Ovary (tissue), 9 donors: ENCODE data around the gene UGT3A2. TPM values are rescaled to one million over a fixed set of nuclear protein-coding genes. Genes with fewer than 3 reads are reported as not detected.

ENCODE experiments used
- DNase-seq, 5 donors: peaks; one replicate each; pipeline ENCODE4 v3.0.0-alpha.2; 2019 to 2020
- H3K27ac ChIP-seq, 2 donors: fragments of 200-600 bp; one replicate each; pipeline versions ENCODE4 v1.5.1 to v1.8.0; 2019 to 2022
- H3K27me3 ChIP-seq: fragments of 200-600 bp; one replicate; pipeline ENCODE4 v1.8.0; 2022
- H3K36me3 ChIP-seq: fragments of 200-600 bp; sonication (generic); one replicate; pipeline ENCODE4 v1.5.1; 2019
- H3K4me1 ChIP-seq: one replicate; pipeline ENCODE4 v1.8.1; 2013; ENCODE audit warnings: mild to moderate bottlenecking, moderate library complexity; ENCODE audit not compliant: insufficient read depth
- H3K4me3 ChIP-seq: fragments of 200-600 bp; sonication (generic); one replicate; pipeline ENCODE4 v1.5.1; 2017
- H3K9me3 ChIP-seq, 2 donors: fragments of 200-600 bp in 1 of 2; sonication (generic) in 1 of 2; one replicate each; pipeline versions ENCODE4 v1.5.1 to v1.8.1; 2013 to 2019; ENCODE audit warnings: mild to moderate bottlenecking in 1 of 2, moderate library complexity in 1 of 2
- EP300 ChIP-seq: sonication (generic); formaldehyde crosslinking; IDR thresholded peaks from one replicate; pipeline ENCODE4 v1.6.1; 2017; ENCODE audit warnings: antibody characterized with exemption
- POLR2A ChIP-seq: fragments of 450-650 bp; IDR thresholded peaks from one replicate; pipeline ENCODE4 v1.6.1; 2017; ENCODE audit warnings: antibody characterized with exemption, mild to moderate bottlenecking, moderate library complexity
- WGBS, 3 donors: extraction: QIAGEN DNeasy Blood & Tissue Kit in 1 of 3; methylation state at CpG; one replicate each; pipeline versions ENCODE4 v1.1.5 to v1.1.7; 2013 to 2017; 5-methylcytosine and 5-hydroxymethylcytosine counted together
- intact Hi-C, 4 donors: fragments of 100-400 bp; cut with DNase I; formaldehyde crosslinking; loops; one replicate each; pipeline versions ENCODE4 v1.11.0 to v1.15.1; 2022 to 2023
- polyA plus RNA-seq, 2 donors: library from polyadenylated mRNA; stranded (reverse); fragments of 200-250 nt in 1 of 2; fragments of 350-450 nt in 1 of 2; fragmentation: Illumina TruSeq in 1 of 2; extraction: RNeasy Lipid Tissue Mini Kit (QIAGEN cat#74804) in 1 of 2; gene quantifications; one replicate each; pipeline ENCODE4 v1.2.3, GENCODE V29; 2013 to 2014
- total RNA-seq, 7 donors: library from RNA; depleted of rRNA in 2 of 7; stranded (reverse); fragments of >200 nt in 2 of 7; fragmentation: NEBNext Ultra II Directional in 3 of 7; extraction: Animal tissue kit (Norgen Biotek cat#: 25700) in 3 of 7; gene quantifications; one replicate each; pipeline versions ENCODE4 v1.1.0 to v1.2.4, GENCODE V29; 2016 to 2023
- TF ChIP-seq, protein P1 (sequence below), 3 donors: fragments of 450-650 bp in 2 of 3; fragments of 200-600 bp in 1 of 3; IDR thresholded peaks; one replicate each; pipeline versions ENCODE4 v1.5.1 to v1.8.0; 2016 to 2022; ENCODE audit warnings: antibody characterized with exemption in 3 of 3, mild to moderate bottlenecking in 1 of 3
- donor health status: DM: no; HTN: no; CAD: no; lungs with moderate emphysema.
- donor health status: DM: no; HTN: no; CAD: no.
- donor health status: Bipolar disorder and iron deficiency.
- donor health status: DM: yes; HTN: yes; CAD: no.
- donor health status: DM: no; HTN: no; CAD: no.
- donor health status: DM: yes; HTN: yes; CAD: no.

Gene UGT3A2
- total and polyA plus RNA-seq, 9 donors, result 0.23 TPM; not detected in 8

DNA sequence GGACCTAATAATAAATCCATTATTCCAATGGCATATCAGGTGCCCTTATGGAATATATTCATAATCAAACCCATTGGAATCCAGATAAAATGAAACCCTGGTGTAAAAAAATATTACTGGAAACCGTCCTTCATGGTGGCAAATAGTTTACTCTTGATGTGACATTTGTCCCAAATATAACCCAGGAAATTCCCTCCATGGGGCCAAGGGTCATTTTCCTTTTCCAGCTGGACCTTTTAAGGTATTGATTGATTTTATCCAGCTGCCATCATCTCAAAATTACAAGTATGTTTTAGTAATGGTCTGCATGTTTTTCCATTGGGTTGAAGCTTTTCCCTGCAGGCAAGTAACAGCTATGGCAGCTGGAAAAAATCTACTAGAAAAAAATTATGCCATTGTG, 67.1 kb downstream of the UGT3A2 start:
- intact Hi-C loops, result no loop called here
- H3K4me1 ChIP-seq, result no peaks in the 10 kb centered on the region
- H3K36me3 ChIP-seq, result no peaks in the 10 kb centered on the region
- no peak overlapping the region for H3K4me3 ChIP-seq
- TF ChIP-seq, protein P1, sequence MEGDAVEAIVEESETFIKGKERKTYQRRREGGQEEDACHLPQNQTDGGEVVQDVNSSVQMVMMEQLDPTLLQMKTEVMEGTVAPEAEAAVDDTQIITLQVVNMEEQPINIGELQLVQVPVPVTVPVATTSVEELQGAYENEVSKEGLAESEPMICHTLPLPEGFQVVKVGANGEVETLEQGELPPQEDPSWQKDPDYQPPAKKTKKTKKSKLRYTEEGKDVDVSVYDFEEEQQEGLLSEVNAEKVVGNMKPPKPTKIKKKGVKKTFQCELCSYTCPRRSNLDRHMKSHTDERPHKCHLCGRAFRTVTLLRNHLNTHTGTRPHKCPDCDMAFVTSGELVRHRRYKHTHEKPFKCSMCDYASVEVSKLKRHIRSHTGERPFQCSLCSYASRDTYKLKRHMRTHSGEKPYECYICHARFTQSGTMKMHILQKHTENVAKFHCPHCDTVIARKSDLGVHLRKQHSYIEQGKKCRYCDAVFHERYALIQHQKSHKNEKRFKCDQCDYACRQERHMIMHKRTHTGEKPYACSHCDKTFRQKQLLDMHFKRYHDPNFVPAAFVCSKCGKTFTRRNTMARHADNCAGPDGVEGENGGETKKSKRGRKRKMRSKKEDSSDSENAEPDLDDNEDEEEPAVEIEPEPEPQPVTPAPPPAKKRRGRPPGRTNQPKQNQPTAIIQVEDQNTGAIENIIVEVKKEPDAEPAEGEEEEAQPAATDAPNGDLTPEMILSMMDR (IDR thresholded peaks at IDR 0.05), result no peak
- TF ChIP-seq EP300 (no peak), POLR2A (no peak)
- no peak overlapping the region for H3K27ac ChIP-seq
- H3K9me3 ChIP-seq, result no peaks in the 10 kb centered on the region
- DNase-seq, result no peak
- no peaks in the 10 kb centered on the region for H3K27me3 ChIP-seq
- 50 to 85% (median 73%) methylated on average over 1 of the region's 1 CpG for WGBS, 3 donors

DNA sequence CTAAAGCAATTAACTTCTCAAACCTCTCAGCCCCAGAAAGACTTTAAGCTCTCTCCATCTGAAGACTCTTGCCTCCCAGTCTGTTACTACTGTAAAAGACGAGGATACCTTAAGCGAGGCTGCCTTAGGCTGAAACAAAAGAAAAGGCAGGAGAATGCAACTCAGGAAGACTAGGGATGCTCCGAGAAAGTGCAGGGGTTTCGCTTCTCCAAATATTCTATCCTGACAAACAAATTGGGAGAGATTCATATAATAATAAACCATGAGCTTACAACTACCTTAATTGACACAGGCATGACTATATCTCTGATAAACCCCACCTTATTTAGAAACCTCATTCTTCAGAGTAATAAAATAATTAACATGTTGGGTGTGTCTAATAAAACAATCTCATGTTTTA, 70.6 kb downstream of the UGT3A2 start:
- intact Hi-C loops, result no loop called here
- Histone ChIP-seq H3K27me3 (no peaks in the 10 kb centered on the region), H3K9me3 (no peaks in the 10 kb centered on the region), H3K4me3 (no peak overlapping the region), H3K36me3 (no peaks in the 10 kb centered on the region), H3K27ac (no peak overlapping the region), H3K4me1 (no peaks in the 10 kb centered on the region)
- no peak for DNase-seq
- TF ChIP-seq POLR2A, result no peak
- TF ChIP-seq EP300, result no peak
- TF ChIP-seq, protein P1 (IDR thresholded peaks at IDR 0.05), result no peak
- 85 to 89% (median 87%) methylated on average over 4 of the region's 4 CpGs for WGBS, 3 donors

DNA sequence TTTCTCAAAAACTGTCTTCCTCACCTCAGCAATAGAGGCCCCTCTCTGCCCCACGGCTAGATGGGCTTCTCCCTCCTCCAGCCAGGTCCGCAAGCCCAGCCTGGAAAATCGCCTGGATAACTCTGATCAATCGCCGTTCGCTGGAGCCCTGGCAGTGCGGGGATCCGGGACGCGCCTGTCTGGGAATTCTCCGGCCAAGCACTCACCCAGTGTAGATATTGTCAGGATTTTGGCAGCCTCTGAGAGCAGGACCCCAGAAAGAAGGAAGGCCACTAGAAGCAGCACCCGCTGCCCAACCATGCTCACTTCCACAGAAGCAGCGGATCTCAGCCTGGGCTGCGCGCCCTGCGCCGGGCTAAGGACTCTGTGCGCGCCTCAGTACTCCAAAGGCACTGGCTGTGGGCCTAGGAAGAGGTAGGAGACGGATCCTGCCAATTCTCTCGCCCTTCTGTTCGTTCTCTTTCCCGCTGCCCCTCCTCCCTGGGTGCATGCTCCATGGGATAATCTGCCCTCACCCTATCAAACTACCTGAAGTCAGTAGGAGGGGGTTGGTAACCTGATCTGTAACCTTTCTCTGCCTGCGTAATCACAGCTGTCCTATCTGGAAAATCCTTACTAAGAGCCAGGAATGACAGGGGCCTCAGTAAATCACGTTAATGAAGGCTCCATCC, 75.6 kb downstream of the UGT3A2 start, which contains the start of gene UGT3A1:
Gene UGT3A1, minus strand, starts transcription at position 450 of the 671 bp plus-strand sequence. Its CDS starts 150 bp downstream, at position 300.
- Histone ChIP-seq H3K9me3 (no peaks in the 10 kb centered on the region), H3K27ac (no peak within 1 kb of the TSS), H3K36me3 (no peaks in the 10 kb centered on the region), H3K27me3 (no peaks in the 10 kb centered on the region), H3K4me3 (no peak within 1 kb of the TSS), H3K4me1 (no peaks in the 10 kb centered on the region)
- WGBS, 3 donors, result 3 to 6% (median 3%) methylated on average over 25 of the region's 25 CpGs
- intact Hi-C loops, result no loop called here
- no peak for DNase-seq
- TF ChIP-seq POLR2A (no peak), EP300 (no peak)
- TF ChIP-seq, protein P1 (IDR thresholded peaks at IDR 0.05), result no peak

DNA sequence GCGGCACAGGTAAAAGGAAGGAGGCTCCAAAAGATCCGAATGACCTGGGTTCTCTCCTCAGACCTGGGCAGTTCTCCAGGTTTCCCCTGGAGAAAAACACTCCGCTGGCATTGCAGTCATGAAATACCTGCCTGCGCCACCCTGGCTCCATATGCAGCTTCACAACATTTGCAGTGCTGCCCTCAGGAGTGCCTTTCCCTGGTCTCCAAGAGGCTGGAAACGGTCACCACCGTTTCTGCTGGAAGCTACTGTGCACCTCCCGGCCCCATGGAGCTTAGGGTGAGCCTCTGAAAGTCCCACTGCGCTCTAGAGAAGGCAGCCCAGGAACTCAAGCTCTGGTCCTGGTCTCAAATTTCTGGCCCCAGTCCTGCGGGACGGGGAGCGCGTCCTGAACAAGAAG, 76.2 kb downstream of the UGT3A2 start:
- TF ChIP-seq EP300, result no peak
- TF ChIP-seq, protein P1 (IDR thresholded peaks at IDR 0.05), result no peak
- no peak for TF ChIP-seq POLR2A
- intact Hi-C loops, result no loop called here
- Histone ChIP-seq H3K27me3 (no peaks in the 10 kb centered on the region), H3K27ac (no peak overlapping the region), H3K9me3 (no peaks in the 10 kb centered on the region), H3K4me1 (no peaks in the 10 kb centered on the region), H3K4me3 (no peak overlapping the region), H3K36me3 (no peaks in the 10 kb centered on the region)
- 23 to 28% (median 27%) methylated on average over 12 of the region's 12 CpGs for WGBS, 3 donors
- no peak for DNase-seq
